Heart right ventricle (tissue), 16 donors: ENCODE data around the gene TRAP1. TPM values are rescaled to one million over a fixed set of nuclear protein-coding genes. Genes with fewer than 3 reads are reported as not detected.

Source experiments
- ATAC-seq, 8 donors: fragments of 200-7000 bp; cut with Tn5 transposase; one replicate each; pipeline ENCODE4 v1.9.1; 2020; ENCODE audit warnings: mild to moderate bottlenecking in 8 of 8, moderate library complexity in 8 of 8, moderate number of reproducible peaks in 1 of 8
- DNase-seq, 2 donors: peaks; one replicate each; pipeline ENCODE4 v3.0.0-alpha.2; 2020
- H3K27ac ChIP-seq, 10 donors: fragments of 200-600 bp; sonication (generic) in 2 of 10; one replicate each; pipeline versions ENCODE4 v1.5.0 to v1.8.0; 2020 to 2022; ENCODE audit warnings: mild to moderate bottlenecking in 3 of 10
- H3K27me3 ChIP-seq, 7 donors: fragments of 200-600 bp; one replicate each; pipeline ENCODE4 v1.8.0; 2021 to 2022; ENCODE audit warnings: mild to moderate bottlenecking in 2 of 7
- H3K36me3 ChIP-seq, 9 donors: fragments of 200-600 bp; sonication (generic) in 1 of 9; one replicate each; pipeline versions ENCODE4 v1.5.0 to v1.8.0; 2020 to 2022; ENCODE audit warnings: mild to moderate bottlenecking in 2 of 9
- H3K4me1 ChIP-seq, 9 donors: fragments of 200-600 bp; sonication (generic) in 1 of 9; one replicate each; pipeline versions ENCODE4 v1.5.0 to v1.8.0; 2020 to 2022; ENCODE audit warnings: mild to moderate bottlenecking in 4 of 9
- H3K4me3 ChIP-seq, 10 donors: fragments of 200-600 bp; sonication (generic) in 2 of 10; one replicate each; pipeline versions ENCODE4 v1.5.0 to v1.8.0; 2020 to 2022; ENCODE audit warnings: mild to moderate bottlenecking in 7 of 10, moderate library complexity in 2 of 10
- H3K9me3 ChIP-seq, 11 donors: fragments of 200-600 bp in 10 of 11; sonication (generic) in 2 of 11; one replicate each; pipeline versions ENCODE4 v1.5.0 to v1.8.0; 2013 to 2022; ENCODE audit warnings: mild to moderate bottlenecking in 2 of 11, control low read depth in 1 of 11, moderate library complexity in 1 of 11
- CTCF ChIP-seq, 9 donors: fragments of 200-600 bp; sonication (generic) in 2 of 9; IDR thresholded peaks; one replicate each; pipeline versions ENCODE4 v1.5.0 to v1.8.0; 2021 to 2022; ENCODE audit warnings: antibody characterized with exemption in 9 of 9, mild to moderate bottlenecking in 5 of 9, moderate library complexity in 1 of 9
- WGBS, 2 donors: extraction: QIAGEN DNeasy Blood & Tissue Kit; methylation state at CpG; one replicate each; pipeline ENCODE4 v1.1.7; 2013; ENCODE audit warnings: inconsistent platforms in 1 of 2; 5-methylcytosine and 5-hydroxymethylcytosine counted together
- intact Hi-C, 10 donors: fragments of 100-400 bp; cut with DNase I; formaldehyde crosslinking; loops; one replicate each; pipeline versions ENCODE4 v1.11.1 to v1.14.2; 2022
- polyA plus RNA-seq, 2 donors: library from polyadenylated mRNA; stranded (reverse); fragments of 200-250 nt; gene quantifications; one replicate each; pipeline ENCODE4 v1.2.3, GENCODE V29; 2013
- total RNA-seq, 10 donors: library from RNA; stranded (reverse); fragmentation: NEBNext Ultra II Directional in 3 of 10; extraction: Animal tissue kit (Norgen Biotek cat#: 25700) in 3 of 10; gene quantifications; one replicate each; pipeline versions ENCODE4 v1.2.1 to v1.2.4, GENCODE V29; 2021 to 2023
- donor health status: Arrhythmogenic right ventricular cardiomyopathy.
- donor health status: ischemic (EF 13 %, LVEDD 7.1; RV severe dilation, severe dysfunction).
- donor health status: healthy with polysubstance abuse.
- donor health status: DM: no; HTN: yes; CAD: no.
- donor health status: DM: no; HTN: no; CAD: no.
- donor health status: ischemic (EF 25% LVEDD 6.9; RV normal size, moderate dysfunction).
- donor health status: ischemic (EF 25% LVEDD 5.7; RV mildly dilated, moderate dysfunction).
- donor health status: healthy.
- donor health status: DM: yes; HTN: yes; CAD: no.
- donor health status: Ischemic cardiomyopathy.
- donor health status: ischemic (EF 35%, LVEDD 5.7; RV mildly dilated, moderate dysfunction).
- donor health status: nonischemic (EF 11% LVEDD 7.7; RV severe dilation, severe dysfunction).
- donor health status: DM: yes; HTN: yes; CAD: no.
- donor health status: PGD.
- donor health status: ischemic (EF 29% LVEDD 5.4; RV normal size, mild dysfunction).
- donor health status: nonischemic (EF 23%, LVEDD 6.1; RV moderate dilation, normal function).

Gene TRAP1
- total and polyA plus RNA-seq, 12 donors, result 57.3 to 148 (median 120) TPM

- Histone ChIP-seq H3K27me3 (no peaks in the 10 kb centered on the region), H3K4me3 (no peak overlapping the region), H3K36me3 (peaks cover 0 to 22% (median 4%) of the 10 kb centered on the region in 9 donors), H3K4me1 (peaks cover 0 to 10% (median 0%) of the 10 kb centered on the region in 9 donors), H3K9me3 (no peaks in the 10 kb centered on the region), H3K27ac (peak overlapping the region in 1 of 10 donors; percentile 22)
- no peak for DNase-seq
- intact Hi-C loops, result no loop called here
- 63 to 64% methylated on average over 3 of the region's 3 CpGs for WGBS, 2 donors
- ATAC-seq, result peak in 1 of 8 donors; percentile 7
- TF ChIP-seq CTCF (IDR thresholded peaks at IDR 0.05), result no peak
Measured at GRCh38 chr16:3637371-3637923, 79.9 kb downstream of the TRAP1 start.

- WGBS, 2 donors, result 84 to 86% methylated on average over 4 of the region's 4 CpGs
- TF ChIP-seq CTCF (IDR thresholded peaks at IDR 0.05), result no peak
- Histone ChIP-seq H3K9me3 (no peaks in the 10 kb centered on the region), H3K36me3 (no peaks in the 10 kb centered on the region), H3K4me3 (no peak overlapping the region), H3K27ac (peak overlapping the region in 1 of 10 donors; percentile 49), H3K27me3 (no peaks in the 10 kb centered on the region), H3K4me1 (peaks cover 0 to 32% (median 0%) of the 10 kb centered on the region in 9 donors)
- DNase-seq (no peak), ATAC-seq (no peak)
- intact Hi-C loops, result no loop called here
Measured at GRCh38 chr16:3625911-3626732, 91.2 kb downstream of the TRAP1 start.

GRCh38 chr16:3625331-3625730, 92.0 kb downstream of the TRAP1 start:
- H3K27ac ChIP-seq, result no peak overlapping the region
- H3K27me3 ChIP-seq, result no peaks in the 10 kb centered on the region
- intact Hi-C loops, result no loop called here
- 96% methylated on average over 5 of the region's 5 CpGs for WGBS, 2 donors
- TF ChIP-seq CTCF (IDR thresholded peaks at IDR 0.05), result no peak
- H3K4me3 ChIP-seq, result no peak overlapping the region
- peaks cover 0 to 32% (median 0%) of the 10 kb centered on the region in 9 donors for H3K4me1 ChIP-seq
- no peak for DNase-seq
- H3K36me3 ChIP-seq, result no peaks in the 10 kb centered on the region
- ATAC-seq, result no peak
- H3K9me3 ChIP-seq, result no peaks in the 10 kb centered on the region

GRCh38 chr16:3623642-3624041, 93.7 kb downstream of the TRAP1 start:
- no peaks in the 10 kb centered on the region for H3K9me3 ChIP-seq
- intact Hi-C loops, result no loop called here
- H3K36me3 ChIP-seq, result no peaks in the 10 kb centered on the region
- DNase-seq (no peak), ATAC-seq (no peak)
- H3K4me1 ChIP-seq, result peaks cover 0 to 33% (median 0%) of the 10 kb centered on the region in 9 donors
- no peak overlapping the region for H3K4me3 ChIP-seq
- WGBS, 2 donors, result 94 to 95% methylated on average over 3 of the region's 3 CpGs
- H3K27me3 ChIP-seq, result no peaks in the 10 kb centered on the region
- no peak for TF ChIP-seq CTCF (IDR thresholded peaks at IDR 0.05)
- no peak overlapping the region for H3K27ac ChIP-seq
